Measurements from ENCODE around the gene TSC22D4. TPM values are rescaled to one million over a fixed set of nuclear protein-coding genes. Genes with fewer than 3 reads are reported as not detected.
A peak's percentile ranks its signal among the peaks of the same experiment; 100 is the strongest.

Gene TSC22D4
- total RNA-seq, 1 experiment from 2014 or later: 71.0 TPM

- Histone ChIP-seq H3K27ac (ENCODE audit: low read depth, low read length, poor library complexity, severe bottlenecking) (no peak overlapping the region), H3K9me3 (ENCODE audit: low read depth, low read length, poor library complexity, severe bottlenecking) (no peaks in the 10 kb centered on the region), H3K36me3 (ENCODE audit: insufficient read depth, low read length, poor library complexity, severe bottlenecking) (peaks cover 6% of the 10 kb centered on the region), H3K4me3 (ENCODE audit: low read depth, low read length, poor library complexity, severe bottlenecking) (no peak overlapping the region), H3K4me1 (ENCODE audit: insufficient read depth, low read length, poor library complexity, severe bottlenecking) (peaks cover 14% of the 10 kb centered on the region), H3K27me3 (replicated peaks; ENCODE audit: insufficient read depth, low read depth, low read length, poor library complexity) (no peaks in the 10 kb centered on the region)
- intact Hi-C loops (cut with micrococcal nuclease; ENCODE audit: unreplicated experiment): no loop called here
- TF ChIP-seq CTCF (conservative IDR thresholded peaks at IDR 0.05; ENCODE audit: low read depth, low read length) (no peak), EZH2 (IDR thresholded peaks at IDR 0.05; ENCODE audit: borderline replicate concordance, low read depth, low read length, poor library complexity, severe bottlenecking) (no peak)
- no peak for DNase-seq (ENCODE audit: low spot score)
- CTCF ChIA-PET: no interaction called here
- POLR2A ChIA-PET (ENCODE audit: low non-redundant PET): no interaction called here
- no TSS peak for BruUV-seq (replicated peaks)
Measured at GRCh38 chr7:100467638-100468373, 11.2 kb downstream of the TSC22D4 start.

GRCh38 chr7:100466653-100467605, 12.1 kb downstream of the TSC22D4 start:
- no peaks in the 10 kb centered on the region for H3K27me3 ChIP-seq (replicated peaks; ENCODE audit: insufficient read depth, low read depth, low read length, poor library complexity)
- BruUV-seq (replicated peaks): TSS peak; percentile 37
- no peak for DNase-seq (ENCODE audit: low spot score)
- TF ChIP-seq CTCF (conservative IDR thresholded peaks at IDR 0.05; ENCODE audit: low read depth, low read length) (no peak), EZH2 (IDR thresholded peaks at IDR 0.05; ENCODE audit: borderline replicate concordance, low read depth, low read length, poor library complexity, severe bottlenecking) (no peak)
- no peaks in the 10 kb centered on the region for H3K9me3 ChIP-seq (ENCODE audit: low read depth, low read length, poor library complexity, severe bottlenecking)
- intact Hi-C loops (cut with micrococcal nuclease; ENCODE audit: unreplicated experiment): loop anchor here (1.0 kb wide), 1 partner anchor 258 kb away; no protein-coding TSS in a partner anchor
- no peak overlapping the region for H3K27ac ChIP-seq (ENCODE audit: low read depth, low read length, poor library complexity, severe bottlenecking)
- H3K4me1 ChIP-seq (ENCODE audit: insufficient read depth, low read length, poor library complexity, severe bottlenecking): peaks cover 11% of the 10 kb centered on the region
- ChIA-PET CTCF (no interaction called here), POLR2A (ENCODE audit: low non-redundant PET) (no interaction called here)
- no peak overlapping the region for H3K4me3 ChIP-seq (ENCODE audit: low read depth, low read length, poor library complexity, severe bottlenecking)
- H3K36me3 ChIP-seq (ENCODE audit: insufficient read depth, low read length, poor library complexity, severe bottlenecking): peaks cover 6% of the 10 kb centered on the region

GRCh38 chr7:100465702-100466311, 13.2 kb downstream of the TSC22D4 start:
- Histone ChIP-seq H3K27me3 (replicated peaks; ENCODE audit: insufficient read depth, low read depth, low read length, poor library complexity) (no peaks in the 10 kb centered on the region), H3K4me3 (ENCODE audit: low read depth, low read length, poor library complexity, severe bottlenecking) (no peak overlapping the region), H3K27ac (ENCODE audit: low read depth, low read length, poor library complexity, severe bottlenecking) (peak overlapping the region; percentile 59), H3K36me3 (ENCODE audit: insufficient read depth, low read length, poor library complexity, severe bottlenecking) (peaks cover 6% of the 10 kb centered on the region), H3K9me3 (ENCODE audit: low read depth, low read length, poor library complexity, severe bottlenecking) (no peaks in the 10 kb centered on the region), H3K4me1 (ENCODE audit: insufficient read depth, low read length, poor library complexity, severe bottlenecking) (peaks cover 11% of the 10 kb centered on the region)
- intact Hi-C loops (cut with micrococcal nuclease; ENCODE audit: unreplicated experiment): loop anchor here (1.0 kb wide), 1 partner anchor 259 kb away; no protein-coding TSS in a partner anchor
- POLR2A ChIA-PET (ENCODE audit: low non-redundant PET): interaction anchor here (0.5 kb wide), 1 partner anchor 240 kb away, joined by 4 read pairs; the partner anchor contains the start of gene POP7
- peak; percentile 82 for DNase-seq (ENCODE audit: low spot score)
- CTCF ChIA-PET: interaction anchor here (0.5 to 1.4 kb wide), 11 partner anchors 9 to 614 kb away, joined by 3 to 24 read pairs (median 3); partner anchors contain the start of genes FBXO24, LRCH4 and PCOLCE
- TF ChIP-seq CTCF (conservative IDR thresholded peaks at IDR 0.05; ENCODE audit: low read depth, low read length) (peak; percentile 79), EZH2 (IDR thresholded peaks at IDR 0.05; ENCODE audit: borderline replicate concordance, low read depth, low read length, poor library complexity, severe bottlenecking) (no peak)
- BruUV-seq (replicated peaks): no TSS peak

All from A673 (cell line).